Aorta (tissue), 5 donors: Measurements from ENCODE around the gene RBM19. TPM values are rescaled to one million over a fixed set of nuclear protein-coding genes. Genes with fewer than 3 reads are reported as not detected.

ENCODE experiments used
- ATAC-seq: fragments of 200-7000 bp; cut with Tn5 transposase; one replicate; pipeline ENCODE4 v1.9.1; 2022; ENCODE audit warnings: moderate library complexity; ENCODE audit not compliant: low FRiP score
- DNase-seq, 2 donors: peaks; one replicate each; pipeline ENCODE4 v3.0.0-alpha.2; 2020
- H3K27ac ChIP-seq, 2 donors: one replicate each; pipeline ENCODE4 v1.5.1; 2013; ENCODE audit warnings: low read length in 2 of 2, mild to moderate bottlenecking in 2 of 2, moderate library complexity in 2 of 2, control low read depth in 1 of 2, inconsistent platforms in 1 of 2, low read depth in 1 of 2
- H3K27me3 ChIP-seq, 2 donors: one replicate each; pipeline ENCODE4 v1.6.1; 2013; ENCODE audit warnings: control low read depth in 1 of 2, low read length in 1 of 2, mild to moderate bottlenecking in 1 of 2, moderate library complexity in 1 of 2; ENCODE audit not compliant: insufficient read depth in 2 of 2, control insufficient read depth in 1 of 2
- H3K36me3 ChIP-seq, 2 donors: one replicate each; pipeline ENCODE4 v1.6.1; 2013; ENCODE audit warnings: control low read depth in 1 of 2, low read length in 1 of 2, mild to moderate bottlenecking in 1 of 2; ENCODE audit not compliant: insufficient read depth in 2 of 2, control insufficient read depth in 1 of 2
- H3K4me1 ChIP-seq, 2 donors: one replicate each; pipeline ENCODE4 v1.6.1; 2013; ENCODE audit warnings: low read length in 2 of 2, control low read depth in 1 of 2, mild to moderate bottlenecking in 1 of 2, moderate library complexity in 1 of 2; ENCODE audit not compliant: insufficient read depth in 2 of 2, control insufficient read depth in 1 of 2
- H3K4me3 ChIP-seq, 2 donors: one replicate each; pipeline ENCODE4 v1.5.1; 2013; ENCODE audit warnings: low read length in 2 of 2, control low read depth in 1 of 2, mild to moderate bottlenecking in 1 of 2
- H3K9me3 ChIP-seq: one replicate; pipeline ENCODE4 v1.6.1; 2013; ENCODE audit warnings: mild to moderate bottlenecking, low read length; ENCODE audit not compliant: control insufficient read depth
- WGBS, 2 donors: extraction: QIAGEN DNeasy Blood & Tissue Kit; methylation state at CpG; one replicate each; pipeline ENCODE4 v1.1.7; 2013; 5-methylcytosine and 5-hydroxymethylcytosine counted together
- intact Hi-C, 2 donors: fragments of 100-400 bp; cut with DNase I; formaldehyde crosslinking; loops; one replicate each; pipeline versions ENCODE4 v1.14.2 to v1.15.0; 2022
- polyA plus RNA-seq, 2 donors: library from polyadenylated mRNA; stranded (reverse); fragments of 200-250 nt; gene quantifications; one replicate each; pipeline ENCODE4 v1.2.3, GENCODE V29; 2013
- total RNA-seq, 2 donors: library from RNA; stranded (reverse); fragmentation: NEBNext Ultra II Directional; extraction: Animal tissue kit (Norgen Biotek cat#: 25700); gene quantifications; one replicate each; pipeline ENCODE4 v1.2.1, GENCODE V29; 2021
- donor health status: healthy with polysubstance abuse.
- donor health status: Bipolar disorder and iron deficiency.
- donor health status: DM: no; HTN: no; CAD: no.
- donor health status: DM: no; HTN: no; CAD: no.
- donor health status: DM: yes; HTN: yes; CAD: no.

Gene RBM19
- total and polyA plus RNA-seq, 4 donors = 5.6 to 31.8 (median 26.0) TPM

- Histone ChIP-seq H3K9me3 (no peaks in the 10 kb centered on the region), H3K27ac (no peak overlapping the region), H3K4me1 (no peaks in the 10 kb centered on the region), H3K36me3 (peaks cover 0 to 3% of the 10 kb centered on the region in 2 donors), H3K27me3 (no peaks in the 10 kb centered on the region), H3K4me3 (no peak overlapping the region)
- ATAC-seq (no peak), DNase-seq (no peak)
- intact Hi-C loops = no loop called here
- 87 to 90% methylated on average over 9 of the region's 9 CpGs for WGBS, 2 donors
These were observed 79.4 kb downstream of the RBM19 start for GRCh38 chr12:113886721-113887120.

GRCh38 chr12:113884392-113884791 lies 81.7 kb downstream of the RBM19 start:
- intact Hi-C loops = no loop called here
- Histone ChIP-seq H3K4me1 (no peaks in the 10 kb centered on the region), H3K4me3 (no peak overlapping the region), H3K27me3 (no peaks in the 10 kb centered on the region), H3K9me3 (no peaks in the 10 kb centered on the region), H3K27ac (no peak overlapping the region), H3K36me3 (peaks cover 0 to 3% of the 10 kb centered on the region in 2 donors)
- ATAC-seq = no peak
- no peak for DNase-seq
- WGBS, 2 donors = 96 to 99% methylated on average over 3 of the region's 3 CpGs

- intact Hi-C loops = no loop called here
- Histone ChIP-seq H3K36me3 (no peaks in the 10 kb centered on the region), H3K9me3 (no peaks in the 10 kb centered on the region), H3K4me3 (no peak overlapping the region), H3K27me3 (no peaks in the 10 kb centered on the region), H3K27ac (no peak overlapping the region), H3K4me1 (no peaks in the 10 kb centered on the region)
- WGBS, 2 donors = 74 to 82% methylated on average over 2 of the region's 2 CpGs
- no peak for DNase-seq
- ATAC-seq = no peak
These were observed 83.4 kb downstream of the RBM19 start for GRCh38 chr12:113882690-113883089.

GRCh38 chr12:113880988-113881962 lies 84.8 kb downstream of the RBM19 start:
- H3K9me3 ChIP-seq = no peaks in the 10 kb centered on the region
- no peak overlapping the region for H3K27ac ChIP-seq
- no peak for DNase-seq
- no peaks in the 10 kb centered on the region for H3K27me3 ChIP-seq
- intact Hi-C loops = no loop called here
- no peak for ATAC-seq
- H3K4me1 ChIP-seq = no peaks in the 10 kb centered on the region
- 75 to 84% methylated on average over 23 of the region's 23 CpGs for WGBS, 2 donors
- no peaks in the 10 kb centered on the region for H3K36me3 ChIP-seq
- H3K4me3 ChIP-seq = no peak overlapping the region

GRCh38 chr12:113880326-113880725 lies 85.8 kb downstream of the RBM19 start:
- 79 to 82% methylated on average over 11 of the region's 11 CpGs for WGBS, 2 donors

GRCh38 chr12:113879658-113880057 lies 86.5 kb downstream of the RBM19 start:
- intact Hi-C loops = no loop called here
- no peaks in the 10 kb centered on the region for H3K9me3 ChIP-seq
- no peak overlapping the region for H3K27ac ChIP-seq
- H3K27me3 ChIP-seq = no peaks in the 10 kb centered on the region
- no peak overlapping the region for H3K4me3 ChIP-seq
- H3K4me1 ChIP-seq = no peaks in the 10 kb centered on the region
- 94 to 97% methylated on average over 3 of the region's 3 CpGs for WGBS, 2 donors
- DNase-seq (no peak), ATAC-seq (no peak)
- H3K36me3 ChIP-seq = no peaks in the 10 kb centered on the region

More at GRCh38 chr12:113880326-113880725, 85.8 kb downstream of the RBM19 start:
- no peak overlapping the region for H3K27ac ChIP-seq
- intact Hi-C loops = no loop called here
- H3K36me3 ChIP-seq = no peaks in the 10 kb centered on the region
- H3K27me3 ChIP-seq = no peaks in the 10 kb centered on the region
- H3K4me1 ChIP-seq = no peaks in the 10 kb centered on the region
- H3K9me3 ChIP-seq = no peaks in the 10 kb centered on the region
- no peak overlapping the region for H3K4me3 ChIP-seq
- ATAC-seq (no peak), DNase-seq (no peak)

- intact Hi-C loops = no loop called here
- no peaks in the 10 kb centered on the region for H3K4me1 ChIP-seq
- WGBS, 2 donors = 96 to 98% methylated on average over 5 of the region's 5 CpGs
- no peak for ATAC-seq
- no peaks in the 10 kb centered on the region for H3K27me3 ChIP-seq
- no peaks in the 10 kb centered on the region for H3K9me3 ChIP-seq
- H3K4me3 ChIP-seq = no peak overlapping the region
- H3K36me3 ChIP-seq = no peaks in the 10 kb centered on the region
- no peak overlapping the region for H3K27ac ChIP-seq
- DNase-seq = no peak
These were observed 88.5 kb downstream of the RBM19 start for GRCh38 chr12:113877607-113878006.

- Histone ChIP-seq H3K4me3 (no peak overlapping the region), H3K27me3 (no peaks in the 10 kb centered on the region), H3K36me3 (no peaks in the 10 kb centered on the region), H3K27ac (no peak overlapping the region), H3K4me1 (no peaks in the 10 kb centered on the region), H3K9me3 (no peaks in the 10 kb centered on the region)
- DNase-seq (no peak), ATAC-seq (no peak)
- intact Hi-C loops = no loop called here
- WGBS, 2 donors = 98 to 100% methylated on average over 2 of the region's 2 CpGs
These were observed 90.0 kb downstream of the RBM19 start for GRCh38 chr12:113876160-113876559.

- Histone ChIP-seq H3K4me3 (no peak overlapping the region), H3K9me3 (no peaks in the 10 kb centered on the region), H3K4me1 (no peaks in the 10 kb centered on the region), H3K27ac (no peak overlapping the region), H3K36me3 (no peaks in the 10 kb centered on the region), H3K27me3 (no peaks in the 10 kb centered on the region)
- 81 to 86% methylated on average over 10 of the region's 10 CpGs for WGBS, 2 donors
- ATAC-seq (no peak), DNase-seq (no peak)
- intact Hi-C loops = no loop called here
These were observed 90.4 kb downstream of the RBM19 start for GRCh38 chr12:113875691-113876090.
